Activated CD4-positive, alpha-beta T cell treated with anti-CD3 and anti-CD28 coated beads, Interleukin-2, amount 10 ng/mL, durations not matched to agents 24 days and 14 days (primary cell): ENCODE results near the gene TRAPPC5. TPM values are rescaled to one million over a fixed set of nuclear protein-coding genes. Genes with fewer than 3 reads are reported as not detected.

Experiments used
- DNase-seq: peaks from one replicate; pipeline ENCODE4 v3.0.0; 2022
- H3K27ac Mint-ChIP-seq: one replicate; pipeline ENCODE4 v1.8.0; 2022; ENCODE audit warnings: mild to moderate bottlenecking, mixed read lengths
- H3K27me3 Mint-ChIP-seq: one replicate; pipeline ENCODE4 v1.8.0; 2022; ENCODE audit warnings: mixed read lengths
- H3K36me3 Mint-ChIP-seq: one replicate; pipeline ENCODE4 v1.8.0; 2022; ENCODE audit warnings: low read depth, mild to moderate bottlenecking, mixed read lengths
- H3K4me1 Mint-ChIP-seq: one replicate; pipeline ENCODE4 v1.8.0; 2021; ENCODE audit warnings: mixed read lengths
- H3K4me3 Mint-ChIP-seq: one replicate; pipeline ENCODE4 v1.8.0; 2022; ENCODE audit warnings: mild to moderate bottlenecking, moderate library complexity, mixed read lengths
- H3K9me3 Mint-ChIP-seq: one replicate; pipeline ENCODE4 v1.8.0; 2021; ENCODE audit warnings: mixed read lengths
- intact Hi-C: fragments of 100-400 bp; cut with micrococcal nuclease; formaldehyde crosslinking; loops from one replicate; pipeline ENCODE4 v1.15.1; 2023
- total RNA-seq: library from RNA; stranded (reverse); gene quantifications from 2 replicates; pipeline ENCODE4 v1.2.3, GENCODE V29; 2022

Gene TRAPPC5
- 82.9 and 84.1 TPM in 2 replicates for total RNA-seq

GRCh38 chr19:7680606-7681339 is at the start of gene TRAPPC5:
Gene TRAPPC5, plus strand, starts transcription at chr19:7680833. Its CDS starts 1,421 bp downstream, at chr19:7682254.
- Mint-ChIP-seq H3K4me1 (peaks cover 43% of the 10 kb centered on the region), H3K27me3 (peaks cover 18% of the 10 kb centered on the region), H3K9me3 (no peaks in the 10 kb centered on the region), H3K4me3 (peak within 1 kb of the TSS; percentile 97), H3K27ac (peak within 1 kb of the TSS; percentile 96), H3K36me3 (peaks cover 18% of the 10 kb centered on the region)
- intact Hi-C loops: loop anchor here (1.0 to 2.0 kb wide), 6 partner anchors 24 to 119 kb away; partner anchors contain the start of genes PET100 and XAB2
- peak; percentile 98 for DNase-seq

GRCh38 chr19:7631577-7631976 is 49.1 kb upstream of the TRAPPC5 start:
- Mint-ChIP-seq H3K4me3 (no peak overlapping the region), H3K27me3 (no peaks in the 10 kb centered on the region), H3K4me1 (peaks cover 41% of the 10 kb centered on the region), H3K9me3 (no peaks in the 10 kb centered on the region), H3K36me3 (peaks cover 18% of the 10 kb centered on the region), H3K27ac (no peak overlapping the region)
- no peak for DNase-seq
- intact Hi-C loops: no loop called here

DNA sequence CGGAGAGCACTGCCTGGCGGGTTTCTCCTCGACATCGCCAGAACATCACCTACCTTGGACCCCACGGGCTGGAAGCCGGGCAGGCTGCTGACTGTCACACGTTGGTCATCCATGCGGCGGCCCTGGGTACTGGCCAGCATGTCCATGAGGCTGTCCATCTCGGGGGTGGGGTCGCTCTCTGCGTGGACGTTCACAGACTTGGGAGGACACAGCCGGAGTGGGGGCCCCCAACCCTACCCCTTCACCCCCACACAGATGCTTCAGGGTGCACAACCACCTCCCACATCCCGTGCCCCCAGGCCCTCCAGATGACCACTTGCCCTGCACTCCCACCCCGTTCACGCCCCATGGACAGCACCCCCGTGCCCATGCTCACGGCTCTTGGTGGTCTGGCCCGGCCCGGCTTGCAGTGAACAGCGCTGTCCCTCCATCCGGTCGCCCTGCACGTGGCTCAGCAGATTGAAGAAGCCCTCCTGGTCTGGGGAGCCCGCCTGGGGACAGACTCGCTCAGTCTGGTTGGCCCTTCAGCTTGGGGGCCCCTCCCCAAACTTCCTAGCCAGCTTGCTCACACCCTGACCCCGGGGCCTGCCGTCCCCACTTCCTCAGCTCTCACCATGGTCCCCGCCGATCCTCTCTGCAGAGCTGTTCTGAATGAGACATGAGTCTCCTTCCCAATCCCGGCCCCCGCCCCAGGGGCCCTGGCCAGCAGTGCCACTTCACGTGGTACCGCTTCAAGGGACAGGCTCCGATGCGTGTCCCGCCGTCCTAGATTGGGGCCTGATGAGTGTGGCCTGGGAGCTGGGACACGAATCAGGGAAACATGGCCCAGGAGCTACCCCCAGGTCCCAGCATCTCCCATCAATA is 48.1 kb upstream of the TRAPPC5 start:
- no peak for DNase-seq
- H3K27ac Mint-ChIP-seq: no peak overlapping the region
- peaks cover 12% of the 10 kb centered on the region for H3K36me3 Mint-ChIP-seq
- H3K9me3 Mint-ChIP-seq: no peaks in the 10 kb centered on the region
- no peaks in the 10 kb centered on the region for H3K27me3 Mint-ChIP-seq
- intact Hi-C loops: no loop called here
- H3K4me1 Mint-ChIP-seq: peaks cover 41% of the 10 kb centered on the region
- peak overlapping the region; percentile 43 for H3K4me3 Mint-ChIP-seq

- Mint-ChIP-seq H3K27ac (no peak within 1 kb of the TSS), H3K4me1 (peaks cover 34% of the 10 kb centered on the region), H3K4me3 (peak within 1 kb of the TSS; percentile 43), H3K9me3 (no peaks in the 10 kb centered on the region), H3K36me3 (peaks cover 10% of the 10 kb centered on the region), H3K27me3 (no peaks in the 10 kb centered on the region)
- intact Hi-C loops: no loop called here
- DNase-seq: no peak
Measured at GRCh38 chr19:7633698-7634097, 46.9 kb upstream of the TRAPPC5 start, which contains the start of gene PCP2. Gene PCP2, minus strand, starts transcription at chr19:7633719. Its CDS starts 262 bp downstream, at chr19:7633457.

GRCh38 chr19:7635670-7636069 is 45.0 kb upstream of the TRAPPC5 start:
- Mint-ChIP-seq H3K4me1 (peaks cover 29% of the 10 kb centered on the region), H3K4me3 (peak overlapping the region; percentile 86), H3K27me3 (no peaks in the 10 kb centered on the region), H3K9me3 (no peaks in the 10 kb centered on the region), H3K36me3 (peaks cover 18% of the 10 kb centered on the region), H3K27ac (no peak overlapping the region)
- DNase-seq: no peak
- intact Hi-C loops: no loop called here

- intact Hi-C loops: no loop called here
- DNase-seq: no peak
- Mint-ChIP-seq H3K9me3 (no peaks in the 10 kb centered on the region), H3K4me1 (peaks cover 27% of the 10 kb centered on the region), H3K27ac (peak overlapping the region; percentile 89), H3K4me3 (peak overlapping the region; percentile 86), H3K27me3 (no peaks in the 10 kb centered on the region), H3K36me3 (peaks cover 18% of the 10 kb centered on the region)
Measured at GRCh38 chr19:7636317-7636690, 44.3 kb upstream of the TRAPPC5 start.

DNA sequence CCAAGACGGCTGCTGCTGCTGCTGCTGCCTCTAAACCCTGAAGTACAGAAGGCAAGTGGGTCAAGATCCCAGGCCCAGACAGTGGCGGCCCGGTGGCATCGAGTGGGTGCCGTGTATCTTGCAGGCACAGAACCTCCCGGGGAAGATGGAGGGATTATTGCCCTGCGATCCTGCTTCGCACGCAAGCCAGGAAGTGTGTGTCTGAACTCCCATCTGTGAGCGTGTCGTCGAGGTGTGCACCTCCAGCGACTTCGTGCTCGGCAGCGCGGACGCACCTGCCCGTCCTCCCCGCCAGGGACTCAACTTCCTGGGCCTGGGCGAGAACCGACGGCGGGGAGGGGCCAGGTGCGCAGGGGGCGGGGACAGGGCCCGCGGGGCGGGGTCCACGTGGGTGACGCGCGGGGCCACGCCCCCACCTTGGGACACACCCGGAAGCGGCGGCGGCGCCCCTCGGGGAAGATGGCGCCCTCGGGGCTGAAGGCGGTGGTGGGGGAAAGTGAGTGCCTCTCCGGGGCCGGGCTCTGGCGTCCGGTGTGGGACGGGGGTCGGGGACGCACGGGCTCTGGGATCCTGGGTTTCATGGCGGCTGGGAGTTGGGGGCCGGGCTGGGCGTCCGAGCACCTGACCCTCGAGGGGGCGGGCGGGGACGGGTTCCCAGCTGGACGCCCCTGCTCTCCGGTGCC is 43.8 kb upstream of the TRAPPC5 start, which contains the start of gene STXBP2:
Gene STXBP2 (plus strand): TSS at position 420 of the 683 bp plus-strand sequence. CDS start 40 bp downstream, at position 460.
- H3K27me3 Mint-ChIP-seq: no peaks in the 10 kb centered on the region
- H3K9me3 Mint-ChIP-seq: no peaks in the 10 kb centered on the region
- peaks cover 18% of the 10 kb centered on the region for H3K36me3 Mint-ChIP-seq
- intact Hi-C loops: no loop called here
- peak within 1 kb of the TSS; percentile 86 for H3K4me3 Mint-ChIP-seq
- H3K4me1 Mint-ChIP-seq: peaks cover 25% of the 10 kb centered on the region
- H3K27ac Mint-ChIP-seq: peak within 1 kb of the TSS; percentile 89
- peak; percentile 96 for DNase-seq

- intact Hi-C loops: no loop called here
- no peaks in the 10 kb centered on the region for H3K9me3 Mint-ChIP-seq
- DNase-seq: no peak
- H3K36me3 Mint-ChIP-seq: peaks cover 22% of the 10 kb centered on the region
- peaks cover 25% of the 10 kb centered on the region for H3K4me1 Mint-ChIP-seq
- H3K27me3 Mint-ChIP-seq: no peaks in the 10 kb centered on the region
- peak overlapping the region; percentile 89 for H3K27ac Mint-ChIP-seq
- H3K4me3 Mint-ChIP-seq: peak overlapping the region; percentile 86
Measured at GRCh38 chr19:7637374-7638256, 43.0 kb upstream of the TRAPPC5 start.

DNA sequence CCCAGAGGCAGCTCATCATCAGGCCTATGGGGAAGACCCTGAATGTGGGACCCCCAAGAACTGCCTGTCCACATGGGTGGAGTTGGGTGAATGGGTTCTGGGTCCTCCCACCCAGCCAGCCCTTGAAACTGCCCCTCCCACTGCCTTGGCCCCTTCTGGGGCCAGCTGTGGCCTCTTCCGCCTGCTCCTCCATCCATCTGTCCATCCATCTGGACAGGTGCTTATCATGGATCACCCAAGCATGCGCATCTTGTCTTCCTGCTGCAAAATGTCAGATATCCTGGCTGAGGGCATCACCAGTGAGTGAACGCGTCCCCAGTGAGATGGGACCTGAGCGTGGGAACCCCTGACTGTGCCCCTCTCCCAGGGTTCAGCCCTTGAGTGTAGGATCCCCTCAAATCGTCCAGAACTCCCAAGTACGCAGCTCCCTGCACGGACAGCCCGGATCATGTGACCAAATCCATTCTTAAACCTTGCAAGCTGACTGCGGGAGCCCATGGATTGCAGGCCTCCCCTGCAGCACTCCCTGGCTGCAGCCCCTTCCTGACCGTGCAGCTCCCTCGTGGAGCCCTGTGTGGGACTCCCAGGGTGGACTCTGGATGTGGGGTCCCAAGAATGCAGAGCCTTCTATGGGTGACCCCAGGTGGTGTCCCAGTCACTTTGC is 41.7 kb upstream of the TRAPPC5 start:
- peak overlapping the region; percentile 8 for H3K27ac Mint-ChIP-seq
- peaks cover 25% of the 10 kb centered on the region for H3K4me1 Mint-ChIP-seq
- DNase-seq: no peak
- peaks cover 28% of the 10 kb centered on the region for H3K36me3 Mint-ChIP-seq
- no peaks in the 10 kb centered on the region for H3K27me3 Mint-ChIP-seq
- no peaks in the 10 kb centered on the region for H3K9me3 Mint-ChIP-seq
- intact Hi-C loops: no loop called here
- peak overlapping the region; percentile 55 for H3K4me3 Mint-ChIP-seq

GRCh38 chr19:7639863-7640348 is 40.7 kb upstream of the TRAPPC5 start:
- no peaks in the 10 kb centered on the region for H3K27me3 Mint-ChIP-seq
- intact Hi-C loops: no loop called here

DNA sequence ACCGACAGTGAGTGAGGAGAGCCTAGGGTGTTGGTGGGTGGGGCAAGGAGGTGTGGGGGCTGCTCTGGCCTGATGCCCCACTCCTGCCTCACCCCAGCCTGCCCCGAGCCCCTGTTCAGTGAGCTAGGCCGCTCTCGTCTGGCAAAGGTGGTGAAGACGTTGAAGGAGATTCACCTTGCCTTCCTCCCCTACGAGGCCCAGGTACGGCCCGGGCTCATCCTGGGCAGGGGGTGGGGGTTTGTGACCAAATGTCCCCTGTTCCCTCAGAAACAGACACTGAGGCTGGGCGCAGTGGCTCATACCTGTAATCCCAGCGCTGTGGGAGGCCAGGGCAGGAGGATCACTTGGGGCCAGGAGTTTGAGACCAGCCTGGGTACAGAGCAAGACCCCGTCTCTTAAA is 39.8 kb upstream of the TRAPPC5 start:
- Mint-ChIP-seq H3K9me3 (no peaks in the 10 kb centered on the region), H3K4me1 (peaks cover 18% of the 10 kb centered on the region), H3K27ac (no peak overlapping the region), H3K27me3 (no peaks in the 10 kb centered on the region), H3K36me3 (peaks cover 36% of the 10 kb centered on the region), H3K4me3 (no peak overlapping the region)
- no peak for DNase-seq
- intact Hi-C loops: no loop called here

More at GRCh38 chr19:7639863-7640348, 40.7 kb upstream of the TRAPPC5 start:
- Mint-ChIP-seq H3K4me1 (peaks cover 23% of the 10 kb centered on the region), H3K4me3 (no peak overlapping the region), H3K27ac (no peak overlapping the region), H3K36me3 (peaks cover 31% of the 10 kb centered on the region), H3K9me3 (no peaks in the 10 kb centered on the region)
- DNase-seq: no peak
